HCT116 (cell line): ENCODE results near the gene ARHGAP21. TPM values are rescaled to one million over a fixed set of nuclear protein-coding genes. Genes with fewer than 3 reads are reported as not detected.
A peak's percentile ranks its signal among the peaks of the same experiment; 100 is the strongest.

Experiments used
- ATAC-seq: fragments of 200-7000 bp; cut with Tn5 transposase; 2 replicates; pipeline ENCODE4 v1.9.1; 2020; ENCODE audit warnings: mild to moderate bottlenecking, moderate library complexity
- BruUV-seq: library from RNA; stranded (reverse); fragments of 400-500 nt; replicated peaks from 2 replicates; lab custom pipeline; 2021; lab: Mats Ljungman, UMichigan
- CTCF ChIA-PET: fragments of 300-600 bp; sonication (Branson Sonifier 250); formaldehyde crosslinking; loops from one replicate; lab custom pipeline; 2021; ENCODE audit warnings: antibody characterized with exemption; lab: Charles Lee
- POLR2A ChIA-PET: fragments of 300-600, 350-600 bp; sonication (Branson Sonifier 250); formaldehyde crosslinking; loops from one replicate; lab custom pipeline; 2021; ENCODE audit warnings: antibody characterized with exemption; lab: Charles Lee
- RAD21 ChIA-PET, 2 experiments: fragments of 300-600 bp; sonication (Branson Sonifier 250); formaldehyde crosslinking; loops; one replicate each; lab custom pipeline; 2023; ENCODE audit warnings: low total read pairs in 2 of 2; ENCODE audit not compliant: uncharacterized antibody in 2 of 2, unreplicated experiment in 2 of 2, low non-redundant PET in 1 of 2; lab: Charles Lee
- DNase-seq: peaks from one replicate; pipeline ENCODE4 v3.0.0-alpha.2; 2010; ENCODE audit warnings: low read depth, low spot score
- H2AFZ ChIP-seq: fragments of 200-600 bp; shearing (Covaris generic), sonication (generic); 2 replicates; pipeline ENCODE4 v1.6.1; 2017; ENCODE audit warnings: low read depth, mixed run types, mixed read lengths, antibody characterized with exemption, low read length; ENCODE audit not compliant: poor library complexity, severe bottlenecking
- H3K27ac ChIP-seq: 2 replicates; pipeline ENCODE4 v1.5.1; 2012; ENCODE audit warnings: low read depth, low read length
- H3K27me3 ChIP-seq: fragments of 200-600 bp; sonication (generic); 2 replicates; pipeline ENCODE4 v1.6.1; 2016; ENCODE audit warnings: mixed run types, low read length, mixed read lengths; ENCODE audit not compliant: insufficient read depth
- H3K36me3 ChIP-seq, 2 experiments: fragments of 200-500 bp in 1 of 2; fragments of 200-600 bp in 1 of 2; sonication (Bioruptor generic) in 1 of 2; sonication (generic) in 1 of 2; 2 replicates each; pipeline versions ENCODE4 v1.5.1 to v1.6.1; 2014 to 2016; ENCODE audit warnings: low read length in 2 of 2, inconsistent platforms in 1 of 2, mixed read lengths in 1 of 2, mixed run types in 1 of 2; ENCODE audit not compliant: insufficient read depth in 2 of 2, control insufficient read depth in 1 of 2
- H3K4me1 ChIP-seq, 2 experiments: fragments of 200-600 bp in 1 of 2; sonication (generic) in 1 of 2; 2 replicates each; pipeline versions ENCODE4 v1.5.1 to v1.6.1; 2012 to 2017; ENCODE audit warnings: low read length in 2 of 2, inconsistent platforms in 1 of 2, mild to moderate bottlenecking in 1 of 2, mixed read lengths in 1 of 2, mixed run types in 1 of 2, moderate library complexity in 1 of 2; ENCODE audit not compliant: insufficient read depth in 2 of 2, control insufficient read depth in 1 of 2
- H3K4me2 ChIP-seq: fragments of 200-600 bp; sonication (generic); 2 replicates; pipeline ENCODE4 v1.6.1; 2017; ENCODE audit warnings: mixed run types, low read length, mixed read lengths
- H3K4me3 ChIP-seq, 2 experiments: fragments of 200-600 bp in 1 of 2; sonication (generic) in 1 of 2; replicated peaks in 1 of 2; 2 replicates each; pipeline ENCODE4 v1.5.1; 2011 to 2016; ENCODE audit warnings: low read length in 2 of 2, control low read depth in 1 of 2, low read depth in 1 of 2, mild to moderate bottlenecking in 1 of 2, mixed read lengths in 1 of 2, mixed run types in 1 of 2
- H3K79me2 ChIP-seq: fragments of 200-600 bp; sonication (generic); 2 replicates; pipeline ENCODE4 v1.6.1; 2017; ENCODE audit warnings: mild to moderate bottlenecking, mixed run types, low read length, moderate library complexity, mixed read lengths; ENCODE audit not compliant: insufficient read depth
- H3K9ac ChIP-seq: fragments of 200-600 bp; sonication (generic); 2 replicates; pipeline ENCODE4 v1.6.1; 2016; ENCODE audit warnings: low read length, mixed read lengths
- H3K9me2 ChIP-seq: fragments of 200-600 bp; sonication (generic), shearing (Covaris generic); 2 replicates; pipeline ENCODE4 v1.6.1; 2017; ENCODE audit warnings: mixed run types, mild to moderate bottlenecking, moderate library complexity; ENCODE audit not compliant: insufficient read depth
- H3K9me3 ChIP-seq, 2 experiments: fragments of 200-500 bp in 1 of 2; fragments of 200-600 bp in 1 of 2; sonication (Bioruptor generic) in 1 of 2; sonication (generic) in 1 of 2; 2 replicates each; pipeline ENCODE4 v1.6.1; 2014 to 2017; ENCODE audit warnings: low read length in 2 of 2, mixed read lengths in 2 of 2, inconsistent platforms in 1 of 2, low read depth in 1 of 2, mild to moderate bottlenecking in 1 of 2, mixed run types in 1 of 2, moderate library complexity in 1 of 2; ENCODE audit not compliant: control insufficient read depth in 1 of 2, insufficient read depth in 1 of 2
- H4K20me1 ChIP-seq: fragments of 200-600 bp; sonication (generic), shearing (Covaris generic); 2 replicates; pipeline ENCODE4 v1.6.1; 2017; ENCODE audit warnings: mixed run types, mild to moderate bottlenecking, moderate library complexity; ENCODE audit not compliant: insufficient read depth
- CBX3 ChIP-seq: IDR thresholded peaks from 2 replicates; pipeline ENCODE4 v1.6.1; 2012; ENCODE audit warnings: low read depth
- EGR1 ChIP-seq: IDR thresholded peaks from 2 replicates; pipeline ENCODE4 v1.6.1; 2012; ENCODE audit warnings: low read depth
- EZH2phosphoT487 ChIP-seq: fragments of 200-600 bp; IDR thresholded peaks from 2 replicates; pipeline ENCODE4 v1.6.1; 2018; ENCODE audit warnings: antibody characterized with exemption, borderline replicate concordance
- JUND ChIP-seq: IDR thresholded peaks from 2 replicates; pipeline ENCODE4 v1.6.1; 2012
- MAX ChIP-seq: IDR thresholded peaks from 2 replicates; pipeline ENCODE4 v1.6.1; 2012
- POLR2A ChIP-seq: IDR thresholded peaks from 2 replicates; pipeline ENCODE4 v1.7.0; 2011; ENCODE audit warnings: borderline replicate concordance; ENCODE audit not compliant: insufficient read depth, insufficient read length; ENCODE audit errors: extremely low read depth
- POLR2AphosphoS5 ChIP-seq: IDR thresholded peaks from 2 replicates; pipeline ENCODE4 v1.6.1; 2011; ENCODE audit warnings: mild to moderate bottlenecking, low read depth, low read length, moderate library complexity
- REST ChIP-seq: IDR thresholded peaks from 2 replicates; pipeline ENCODE4 v1.6.1; 2012; ENCODE audit warnings: low read depth
- SIN3A ChIP-seq: IDR thresholded peaks from 2 replicates; pipeline ENCODE4 v1.6.1; 2012; ENCODE audit warnings: low read depth
- SP1 ChIP-seq: IDR thresholded peaks from 2 replicates; pipeline ENCODE4 v1.6.1; 2012; ENCODE audit warnings: low read depth
- TCF7L2 ChIP-seq: IDR thresholded peaks from 2 replicates; pipeline ENCODE4 v1.7.0; 2011; ENCODE audit warnings: borderline replicate concordance, inconsistent platforms; ENCODE audit not compliant: insufficient read depth, insufficient read length; ENCODE audit errors: extremely low read depth
- YY1 ChIP-seq: IDR thresholded peaks from 2 replicates; pipeline ENCODE4 v1.6.1; 2011; ENCODE audit warnings: low read length, low read depth, moderate library complexity, mild to moderate bottlenecking; ENCODE audit not compliant: insufficient replicate concordance; ENCODE audit errors: extremely low read depth
- ZBTB33 ChIP-seq: IDR thresholded peaks from 2 replicates; pipeline ENCODE4 v1.6.1; 2011; ENCODE audit warnings: mild to moderate bottlenecking, low read length, moderate library complexity; ENCODE audit not compliant: insufficient replicate concordance; ENCODE audit errors: extremely low read depth
- ZFX ChIP-seq: fragments of 450-650 bp; IDR thresholded peaks from 2 replicates; pipeline ENCODE4 v1.6.1; 2017
- intact Hi-C: fragments of 100-400 bp; cut with micrococcal nuclease; formaldehyde crosslinking; loops from 2 replicates; pipeline ENCODE4 v1.10.0; 2022
- total RNA-seq: library from RNA; stranded (reverse); gene quantifications from one replicate; pipeline ENCODE4 v1.2.1, GENCODE V29; 2021; ENCODE audit not compliant: unreplicated experiment
- TF ChIP-seq, protein P1 (sequence below), 3 experiments: fragments of 200-600 bp in 1 of 3; sonication (generic) in 1 of 3; IDR thresholded peaks in 2 of 3; conservative IDR thresholded peaks in 1 of 3; 2 replicates each; pipeline ENCODE4 v1.5.1; 2012 to 2017; ENCODE audit warnings: low read depth in 2 of 3, low read length in 2 of 3, antibody characterized with exemption in 1 of 3, borderline replicate concordance in 1 of 3, control low read depth in 1 of 3, mild to moderate bottlenecking in 1 of 3, mixed read lengths in 1 of 3, mixed run types in 1 of 3, moderate library complexity in 1 of 3; ENCODE audit not compliant: insufficient read depth in 1 of 3
- TF ChIP-seq, protein P2 (sequence below): IDR thresholded peaks from 2 replicates; pipeline ENCODE4 v1.6.1; 2012

The ARHGAP21 gene
- total RNA-seq, 1 experiment from 2014 or later: 47.7 TPM

- no peaks in the 10 kb centered on the region for H3K79me2 ChIP-seq
- no peak for DNase-seq
- intact Hi-C loops: no loop called here
- no peaks in the 10 kb centered on the region for H4K20me1 ChIP-seq
- peak overlapping the region; percentile 1; the same call in 1 of the 2 replicates for H3K4me2 ChIP-seq
- RAD21 ChIA-PET: no interaction called here
- CTCF ChIA-PET: no interaction called here
- BruUV-seq: no TSS peak
- H3K27ac ChIP-seq: no peak overlapping the region
- no peaks in the 10 kb centered on the region for H3K9me3 ChIP-seq
- ATAC-seq: peak; percentile 53; the same call in 1 of the 2 replicates
- H3K36me3 ChIP-seq: no peaks in the 10 kb centered on the region
- no peak overlapping the region for H2AFZ ChIP-seq
- no peak for TF ChIP-seq MAX
- TF ChIP-seq EGR1: no peak
- TF ChIP-seq ZBTB33: no peak
- no peak for TF ChIP-seq SP1
- TF ChIP-seq, protein P1, sequence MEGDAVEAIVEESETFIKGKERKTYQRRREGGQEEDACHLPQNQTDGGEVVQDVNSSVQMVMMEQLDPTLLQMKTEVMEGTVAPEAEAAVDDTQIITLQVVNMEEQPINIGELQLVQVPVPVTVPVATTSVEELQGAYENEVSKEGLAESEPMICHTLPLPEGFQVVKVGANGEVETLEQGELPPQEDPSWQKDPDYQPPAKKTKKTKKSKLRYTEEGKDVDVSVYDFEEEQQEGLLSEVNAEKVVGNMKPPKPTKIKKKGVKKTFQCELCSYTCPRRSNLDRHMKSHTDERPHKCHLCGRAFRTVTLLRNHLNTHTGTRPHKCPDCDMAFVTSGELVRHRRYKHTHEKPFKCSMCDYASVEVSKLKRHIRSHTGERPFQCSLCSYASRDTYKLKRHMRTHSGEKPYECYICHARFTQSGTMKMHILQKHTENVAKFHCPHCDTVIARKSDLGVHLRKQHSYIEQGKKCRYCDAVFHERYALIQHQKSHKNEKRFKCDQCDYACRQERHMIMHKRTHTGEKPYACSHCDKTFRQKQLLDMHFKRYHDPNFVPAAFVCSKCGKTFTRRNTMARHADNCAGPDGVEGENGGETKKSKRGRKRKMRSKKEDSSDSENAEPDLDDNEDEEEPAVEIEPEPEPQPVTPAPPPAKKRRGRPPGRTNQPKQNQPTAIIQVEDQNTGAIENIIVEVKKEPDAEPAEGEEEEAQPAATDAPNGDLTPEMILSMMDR (IDR thresholded peaks at IDR 0.05 in 2 of 3, conservative IDR thresholded peaks at IDR 0.05 in 1 of 3; ENCODE audit: borderline replicate concordance in 1 of 3, insufficient read depth in 1 of 3, low read depth in 2 of 3, low read length in 2 of 3): no peak
- TF ChIP-seq TCF7L2: no peak
- TF ChIP-seq, protein P2, sequence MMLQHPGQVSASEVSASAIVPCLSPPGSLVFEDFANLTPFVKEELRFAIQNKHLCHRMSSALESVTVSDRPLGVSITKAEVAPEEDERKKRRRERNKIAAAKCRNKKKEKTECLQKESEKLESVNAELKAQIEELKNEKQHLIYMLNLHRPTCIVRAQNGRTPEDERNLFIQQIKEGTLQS: no peak
- no peak for TF ChIP-seq POLR2A
- TF ChIP-seq ZFX: no peak
- TF ChIP-seq SIN3A: no peak
- TF ChIP-seq POLR2AphosphoS5: no peak
- TF ChIP-seq CBX3: no peak
- no peak for TF ChIP-seq JUND
- TF ChIP-seq REST: no peak
- TF ChIP-seq EZH2phosphoT487: no peak
- TF ChIP-seq YY1: no peak
- TF ChIP-seq, all 23 proteins: peak for 0
- H3K4me3 ChIP-seq: no peak overlapping the region
- H3K9ac ChIP-seq: no peak overlapping the region
- POLR2A ChIA-PET: no interaction called here
- peaks cover 0 to 4% of the 10 kb centered on the region in 2 experiments; a peak in 2 of 4 replicates for H3K4me1 ChIP-seq
- no peaks in the 10 kb centered on the region for H3K27me3 ChIP-seq
- H3K9me2 ChIP-seq: no peaks in the 10 kb centered on the region
Observed at GRCh38 chr10:24762966-24763623, 39.4 kb upstream of the ARHGAP21 start.
